Measurements from ENCODE around the gene ETFDH.

The ETFDH gene

DNA sequence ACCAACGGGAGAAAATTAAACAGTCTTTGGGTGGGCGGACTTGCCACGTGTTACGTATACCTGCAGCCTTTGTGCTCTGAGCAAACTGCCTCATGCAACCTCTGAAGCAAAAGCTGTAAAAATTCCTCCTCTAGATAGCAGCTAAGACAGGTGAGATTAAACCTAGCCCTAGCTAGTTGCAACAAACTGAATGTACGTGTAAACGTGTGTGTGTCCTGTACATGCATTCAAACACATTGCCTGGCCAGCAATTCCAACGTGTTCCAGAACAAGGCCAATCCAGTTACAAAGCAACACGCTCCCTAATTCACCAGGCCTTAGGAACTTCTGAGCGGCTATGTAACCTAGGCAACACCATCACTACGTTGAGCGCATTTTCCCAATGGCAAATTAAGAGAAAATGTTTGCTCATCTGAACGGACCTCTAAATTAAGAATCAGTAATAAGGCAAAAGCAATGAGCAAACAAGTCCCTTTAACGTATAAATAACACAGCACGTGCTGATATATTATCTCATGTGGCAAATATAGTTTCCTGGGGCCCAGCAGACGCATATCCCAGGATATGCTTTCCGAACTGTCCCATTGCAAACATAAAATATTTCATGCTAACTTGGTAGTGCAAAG lies 50.3 kb downstream of the ETFDH start:
- peak overlapping the region; percentile 80 for H3K4me3 ChIP-seq (ENCODE audit: low read depth, low read length)
- CTCF ChIA-PET: no interaction called here
- TF ChIP-seq ZNF600 (tag by site-specific recombination; IDR thresholded peaks at IDR 0.05): peak; percentile 42; the same call in 1 of the 2 replicates
- no peak for TF ChIP-seq ZNF140 (tag by site-specific recombination; IDR thresholded peaks at IDR 0.05)
- H3K9me3 ChIP-seq (ENCODE audit: control insufficient read depth, insufficient read depth, low read depth, low read length): no peaks in the 10 kb centered on the region
- POLR2A ChIA-PET: no interaction called here
- H3K36me3 ChIP-seq (ENCODE audit: control insufficient read depth in 2 of 2, insufficient read depth in 1 of 2, low read length in 2 of 2): peaks cover 0 to 39% of the 10 kb centered on the region in 2 experiments; a peak in 2 of 3 replicates
- no peaks in the 10 kb centered on the region for H3K4me1 ChIP-seq (ENCODE audit: control insufficient read depth, insufficient read depth, low read length)
- H3K27ac ChIP-seq (ENCODE audit: extremely low read depth, low read depth, low read length): peak overlapping the region; percentile 65

DNA sequence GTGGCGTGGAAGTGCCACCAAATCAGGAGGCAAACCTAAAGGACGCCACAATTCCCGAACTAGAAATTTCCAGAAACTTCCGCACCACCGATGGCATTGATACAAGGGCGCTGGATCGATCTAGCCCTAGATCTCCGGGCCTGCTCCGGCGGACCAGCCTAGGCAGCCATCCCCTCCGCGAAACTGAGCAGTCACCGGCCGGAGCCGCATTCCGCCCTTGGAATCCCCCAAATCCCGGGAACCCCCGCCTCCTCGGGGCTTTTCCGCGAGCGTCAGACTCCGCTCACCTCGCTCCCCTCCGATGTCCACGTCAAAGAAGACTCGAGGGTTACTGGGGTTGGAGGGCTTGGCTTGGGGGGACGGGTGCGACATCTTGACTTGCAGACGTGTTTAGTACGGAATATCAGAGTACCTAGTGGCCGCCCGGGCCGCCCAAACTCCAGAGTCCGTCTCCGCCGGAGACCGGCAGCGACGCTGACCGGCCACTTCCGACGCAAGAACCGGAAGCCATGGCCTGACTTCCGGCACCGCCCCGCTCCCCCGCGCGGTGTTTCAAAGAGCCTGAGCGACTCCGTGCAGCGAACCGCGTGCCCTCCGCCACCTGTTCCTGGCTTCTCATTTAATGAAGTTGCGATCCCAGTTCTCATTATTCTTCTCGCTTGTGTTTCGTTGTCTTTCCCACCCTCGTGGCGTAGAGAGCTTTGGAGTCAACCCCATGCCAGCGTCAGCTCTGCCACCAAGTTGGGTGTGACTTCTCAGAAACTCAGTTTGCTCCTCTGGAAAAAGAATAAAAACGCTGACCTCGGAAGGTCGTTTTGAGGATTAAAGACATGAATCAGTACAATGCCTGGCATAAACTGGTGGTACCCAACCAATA lies 51.1 kb downstream of the ETFDH start, which contains the start of gene PPID:
TSS of gene PPID (minus strand) at position 480 of the 877 bp plus-strand sequence. CDS start at position 372, 108 bp downstream.
- Histone ChIP-seq H3K9me3 (ENCODE audit: control insufficient read depth, insufficient read depth, low read depth, low read length) (no peaks in the 10 kb centered on the region), H3K36me3 (ENCODE audit: control insufficient read depth in 2 of 2, insufficient read depth in 1 of 2, low read length in 2 of 2) (peaks cover 0 to 32% of the 10 kb centered on the region in 2 experiments; a peak in 1 of 3 replicates), H3K4me1 (ENCODE audit: control insufficient read depth, insufficient read depth, low read length) (no peaks in the 10 kb centered on the region), H3K27ac (ENCODE audit: extremely low read depth, low read depth, low read length) (peak within 1 kb of the TSS; percentile 65), H3K4me3 (ENCODE audit: low read depth, low read length) (peak within 1 kb of the TSS; percentile 80)
- ChIA-PET CTCF (interaction anchor here (0.6 to 1.5 kb wide), 3 partner anchors 55 to 132 kb away, joined by 3 to 6 read pairs (median 3); no protein-coding TSS in a partner anchor), POLR2A (interaction anchor here (0.7 to 1.1 kb wide), 3 partner anchors 12 to 52 kb away, joined by 3 to 4 read pairs (median 3); partner anchors contain the start of gene C4orf46)
- no peak for TF ChIP-seq OSR2 (tag by site-specific recombination; IDR thresholded peaks at IDR 0.05)
- TF ChIP-seq, protein P1, sequence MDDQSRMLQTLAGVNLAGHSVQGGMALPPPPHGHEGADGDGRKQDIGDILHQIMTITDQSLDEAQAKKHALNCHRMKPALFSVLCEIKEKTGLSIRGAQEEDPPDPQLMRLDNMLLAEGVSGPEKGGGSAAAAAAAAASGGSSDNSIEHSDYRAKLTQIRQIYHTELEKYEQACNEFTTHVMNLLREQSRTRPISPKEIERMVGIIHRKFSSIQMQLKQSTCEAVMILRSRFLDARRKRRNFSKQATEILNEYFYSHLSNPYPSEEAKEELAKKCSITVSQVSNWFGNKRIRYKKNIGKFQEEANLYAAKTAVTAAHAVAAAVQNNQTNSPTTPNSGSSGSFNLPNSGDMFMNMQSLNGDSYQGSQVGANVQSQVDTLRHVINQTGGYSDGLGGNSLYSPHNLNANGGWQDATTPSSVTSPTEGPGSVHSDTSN (CRISPR knock-in tag; IDR thresholded peaks at IDR 0.05): no peak
- TF ChIP-seq ZNF660 (tag by site-specific recombination; IDR thresholded peaks at IDR 0.05): peak; percentile 47; the same call in 1 of the 2 replicates
- TF ChIP-seq KLF1 (tag by site-specific recombination; IDR thresholded peaks at IDR 0.05): peak; percentile 56; the same call in 1 of the 2 replicates
- TF ChIP-seq PRDM6 (tag by site-specific recombination; IDR thresholded peaks at IDR 0.05): no peak
- peak; percentile 30; the same call in 1 of the 2 replicates for TF ChIP-seq ZBTB44 (tag by site-specific recombination; IDR thresholded peaks at IDR 0.05)
- no peak for TF ChIP-seq MEIS1 (CRISPR knock-in tag; IDR thresholded peaks at IDR 0.05; ENCODE audit: borderline replicate concordance)
- TF ChIP-seq FEZF1 (tag by site-specific recombination; IDR thresholded peaks at IDR 0.05): 0 out of 2 replicates have a peak, but pooled peaks have one; percentile 6
- peak; percentile 64 for TF ChIP-seq KLF8 (tag by site-specific recombination; IDR thresholded peaks at IDR 0.05)
- 0 out of 2 replicates have a peak, but pooled peaks have one; percentile 9 for TF ChIP-seq ZIC2 (tag by site-specific recombination; IDR thresholded peaks at IDR 0.05)
- TF ChIP-seq ZNF501 (tag by site-specific recombination; IDR thresholded peaks at IDR 0.05): 0 out of 2 replicates have a peak, but pooled peaks have one; percentile 19
- no peak for TF ChIP-seq ZNF350 (tag by site-specific recombination; IDR thresholded peaks at IDR 0.05)
- peak; percentile 79 for TF ChIP-seq SCRT1 (tag by site-specific recombination; IDR thresholded peaks at IDR 0.05; ENCODE audit: borderline replicate concordance)
- peak; percentile 67 for TF ChIP-seq GLIS1 (tag by site-specific recombination; IDR thresholded peaks at IDR 0.05)
- TF ChIP-seq ZNF169 (tag by site-specific recombination; IDR thresholded peaks at IDR 0.05): no peak
- TF ChIP-seq ZNF792 (tag by site-specific recombination; IDR thresholded peaks at IDR 0.05): no peak
- TF ChIP-seq GLIS2 (tag by site-specific recombination; IDR thresholded peaks at IDR 0.05): peak; percentile 60
- TF ChIP-seq, protein P2, sequence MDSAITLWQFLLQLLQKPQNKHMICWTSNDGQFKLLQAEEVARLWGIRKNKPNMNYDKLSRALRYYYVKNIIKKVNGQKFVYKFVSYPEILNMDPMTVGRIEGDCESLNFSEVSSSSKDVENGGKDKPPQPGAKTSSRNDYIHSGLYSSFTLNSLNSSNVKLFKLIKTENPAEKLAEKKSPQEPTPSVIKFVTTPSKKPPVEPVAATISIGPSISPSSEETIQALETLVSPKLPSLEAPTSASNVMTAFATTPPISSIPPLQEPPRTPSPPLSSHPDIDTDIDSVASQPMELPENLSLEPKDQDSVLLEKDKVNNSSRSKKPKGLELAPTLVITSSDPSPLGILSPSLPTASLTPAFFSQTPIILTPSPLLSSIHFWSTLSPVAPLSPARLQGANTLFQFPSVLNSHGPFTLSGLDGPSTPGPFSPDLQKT (IDR thresholded peaks at IDR 0.05; ENCODE audit: borderline replicate concordance, low read depth, low read length): 0 out of 2 replicates have a peak, but pooled peaks have one; percentile 56
- TF ChIP-seq, protein P3, sequence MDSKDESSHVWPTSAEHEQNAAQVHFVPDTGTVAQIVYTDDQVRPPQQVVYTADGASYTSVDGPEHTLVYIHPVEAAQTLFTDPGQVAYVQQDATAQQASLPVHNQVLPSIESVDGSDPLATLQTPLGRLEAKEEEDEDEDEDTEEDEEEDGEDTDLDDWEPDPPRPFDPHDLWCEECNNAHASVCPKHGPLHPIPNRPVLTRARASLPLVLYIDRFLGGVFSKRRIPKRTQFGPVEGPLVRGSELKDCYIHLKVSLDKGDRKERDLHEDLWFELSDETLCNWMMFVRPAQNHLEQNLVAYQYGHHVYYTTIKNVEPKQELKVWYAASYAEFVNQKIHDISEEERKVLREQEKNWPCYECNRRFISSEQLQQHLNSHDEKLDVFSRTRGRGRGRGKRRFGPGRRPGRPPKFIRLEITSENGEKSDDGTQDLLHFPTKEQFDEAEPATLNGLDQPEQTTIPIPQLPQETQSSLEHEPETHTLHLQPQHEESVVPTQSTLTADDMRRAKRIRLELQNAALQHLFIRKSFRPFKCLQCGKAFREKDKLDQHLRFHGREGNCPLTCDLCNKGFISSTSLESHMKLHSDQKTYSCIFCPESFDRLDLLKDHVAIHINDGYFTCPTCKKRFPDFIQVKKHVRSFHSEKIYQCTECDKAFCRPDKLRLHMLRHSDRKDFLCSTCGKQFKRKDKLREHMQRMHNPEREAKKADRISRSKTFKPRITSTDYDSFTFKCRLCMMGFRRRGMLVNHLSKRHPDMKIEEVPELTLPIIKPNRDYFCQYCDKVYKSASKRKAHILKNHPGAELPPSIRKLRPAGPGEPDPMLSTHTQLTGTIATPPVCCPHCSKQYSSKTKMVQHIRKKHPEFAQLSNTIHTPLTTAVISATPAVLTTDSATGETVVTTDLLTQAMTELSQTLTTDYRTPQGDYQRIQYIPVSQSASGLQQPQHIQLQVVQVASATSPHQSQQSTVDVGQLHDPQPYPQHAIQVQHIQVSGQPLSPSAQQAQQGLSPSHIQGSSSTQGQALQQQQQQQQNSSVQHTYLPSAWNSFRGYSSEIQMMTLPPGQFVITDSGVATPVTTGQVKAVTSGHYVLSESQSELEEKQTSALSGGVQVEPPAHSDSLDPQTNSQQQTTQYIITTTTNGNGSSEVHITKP (tag by site-specific recombination; IDR thresholded peaks at IDR 0.05): peak; percentile 25; the same call in 1 of the 2 replicates
- TF ChIP-seq ZSCAN30 (tag by site-specific recombination; IDR thresholded peaks at IDR 0.05): peak; percentile 16; the same call in 1 of the 2 replicates
- peak; percentile 58; the same call in 1 of the 2 replicates for TF ChIP-seq TRIM28 (IDR thresholded peaks at IDR 0.05; ENCODE audit: borderline replicate concordance, low read length)
